HG03521 (cell line): Measurements from ENCODE around the gene DIPK1A.
A peak's percentile ranks its signal among the peaks of the same experiment; 100 is the strongest.

Experiments
- ATAC-seq: cut with Tn5 transposase; IDR thresholded peaks from one replicate; pipeline ENCODE4 v1.9.1; 2021; ENCODE audit warnings: mild to moderate bottlenecking, moderate library complexity; ENCODE audit not compliant: unreplicated experiment

The DIPK1A gene

GRCh38 chr1:92843429-92844352 is 117.6 kb downstream of the DIPK1A start:
- no peak for ATAC-seq

GRCh38 chr1:92843046-92843423 is 118.2 kb downstream of the DIPK1A start:
- ATAC-seq: no peak

- ATAC-seq: no peak
Measured at GRCh38 chr1:92842082-92843045, 118.9 kb downstream of the DIPK1A start.

- no peak for ATAC-seq
Measured at GRCh38 chr1:92840600-92840999, 120.7 kb downstream of the DIPK1A start.

GRCh38 chr1:92839442-92839841 is 121.8 kb downstream of the DIPK1A start:
- ATAC-seq: no peak

GRCh38 chr1:92838519-92838918 is 122.7 kb downstream of the DIPK1A start:
- no peak for ATAC-seq

GRCh38 chr1:92837062-92837461 is 124.2 kb downstream of the DIPK1A start:
- ATAC-seq: no peak

GRCh38 chr1:92834617-92835016 is 126.6 kb downstream of the DIPK1A start:
- no peak for ATAC-seq

GRCh38 chr1:92833840-92834239 is 127.4 kb downstream of the DIPK1A start:
- no peak for ATAC-seq

GRCh38 chr1:92832537-92833114 is 128.6 kb downstream of the DIPK1A start:
- no peak for ATAC-seq

GRCh38 chr1:92831762-92832536 is 129.3 kb downstream of the DIPK1A start, which contains the start of gene RPL5:
RPL5 (plus strand) TSS chr1:92832040; CDS start chr1:92832115, 75 bp downstream.
- ATAC-seq: peak; percentile 94

- no peak for ATAC-seq
Measured at GRCh38 chr1:92831368-92831761, 129.9 kb downstream of the DIPK1A start.

GRCh38 chr1:92826792-92827191 is 134.5 kb downstream of the DIPK1A start:
- ATAC-seq: no peak

GRCh38 chr1:92822879-92823278 is 138.4 kb downstream of the DIPK1A start:
- ATAC-seq: no peak

GRCh38 chr1:92820551-92820950 is 140.7 kb downstream of the DIPK1A start:
- no peak for ATAC-seq

- no peak for ATAC-seq
Measured at GRCh38 chr1:92820024-92820423, 141.2 kb downstream of the DIPK1A start.

- peak; percentile 77 for ATAC-seq
Measured at GRCh38 chr1:92817986-92818764, 143.1 kb downstream of the DIPK1A start.

GRCh38 chr1:92817137-92817697 is 144.0 kb downstream of the DIPK1A start:
- no peak for ATAC-seq

- no peak for ATAC-seq
Measured at GRCh38 chr1:92816732-92817131, 144.5 kb downstream of the DIPK1A start.
